Measurements from ENCODE around the gene TCEA2.

TCEA2 gene

GRCh38 chr20:64062596-64063388, at the start of gene TCEA2:
Gene TCEA2 (plus strand): TSS chr20:64063198. CDS start chr20:64063313, 115 bp downstream.
- peak; percentile 95 for DNase-seq (ENCODE audit: low spot score)

GRCh38 chr20:64015635-64016034, 47.4 kb upstream of the TCEA2 start:
- no peak for DNase-seq (ENCODE audit: low spot score)

- DNase-seq (ENCODE audit: low spot score): no peak
Observed at GRCh38 chr20:64021124-64021975, 41.6 kb upstream of the TCEA2 start.

- DNase-seq (ENCODE audit: low spot score): no peak
Observed at GRCh38 chr20:64022671-64023360, 40.2 kb upstream of the TCEA2 start.

GRCh38 chr20:64023361-64024140, 39.4 kb upstream of the TCEA2 start:
- no peak for DNase-seq (ENCODE audit: low spot score)

- no peak for DNase-seq (ENCODE audit: low spot score)
Observed at GRCh38 chr20:64024141-64024990, 38.6 kb upstream of the TCEA2 start.

- DNase-seq (ENCODE audit: low spot score): no peak
Observed at GRCh38 chr20:64025101-64025825, 37.7 kb upstream of the TCEA2 start.

- no peak for DNase-seq (ENCODE audit: low spot score)
Observed at GRCh38 chr20:64025826-64026412, 37.1 kb upstream of the TCEA2 start.

- no peak for DNase-seq (ENCODE audit: low spot score)
Observed at GRCh38 chr20:64027981-64028685, 34.9 kb upstream of the TCEA2 start.

- no peak for DNase-seq (ENCODE audit: low spot score)
Observed at GRCh38 chr20:64029293-64030117, 33.5 kb upstream of the TCEA2 start.

GRCh38 chr20:64030371-64031134, 32.4 kb upstream of the TCEA2 start:
- no peak for DNase-seq (ENCODE audit: low spot score)

GRCh38 chr20:64031822-64032314, 31.1 kb upstream of the TCEA2 start:
- no peak for DNase-seq (ENCODE audit: low spot score)

GRCh38 chr20:64032706-64033624, 30.0 kb upstream of the TCEA2 start:
- DNase-seq (ENCODE audit: low spot score): no peak

GRCh38 chr20:64033981-64034493, 29.0 kb upstream of the TCEA2 start:
- DNase-seq (ENCODE audit: low spot score): no peak

- no peak for DNase-seq (ENCODE audit: low spot score)
Observed at GRCh38 chr20:64035066-64035932, 27.7 kb upstream of the TCEA2 start.
